Smooth muscle cell (in vitro differentiated cells): ENCODE results near the gene PERM1. TPM values are rescaled to one million over a fixed set of nuclear protein-coding genes. Genes with fewer than 3 reads are reported as not detected.

Source experiments
- DNase-seq: peaks from one replicate; lab custom pipeline; 2025; ENCODE audit not compliant: unreplicated experiment; lab: John Stamatoyannopoulos, UW
- H2AFZ ChIP-seq: fragments of 200-600 bp; sonication (generic); 2 replicates; pipeline ENCODE4 v1.6.0; 2016; ENCODE audit warnings: antibody characterized with exemption, low read depth, mild to moderate bottlenecking
- H3F3A ChIP-seq: fragments of 200-600 bp; sonication (generic); 2 replicates; pipeline ENCODE4 v1.6.0; 2017; ENCODE audit warnings: antibody characterized with exemption, low read depth
- H3K27ac ChIP-seq: fragments of 200-600 bp; sonication (generic); 2 replicates; pipeline ENCODE4 v1.5.1; 2016; ENCODE audit warnings: low read depth, mild to moderate bottlenecking
- H3K27me3 ChIP-seq: fragments of 200-600 bp; sonication (generic); 2 replicates; pipeline ENCODE4 v1.6.1; 2016; ENCODE audit warnings: low read depth, mild to moderate bottlenecking
- H3K36me3 ChIP-seq: fragments of 200-600 bp; sonication (generic); 2 replicates; pipeline ENCODE4 v1.5.1; 2016; ENCODE audit warnings: low read depth
- H3K4me1 ChIP-seq: fragments of 200-600 bp; sonication (generic); 2 replicates; pipeline ENCODE4 v1.5.1; 2016; ENCODE audit warnings: low read depth
- H3K4me2 ChIP-seq: fragments of 200-600 bp; sonication (generic); 2 replicates; pipeline ENCODE4 v1.6.0; 2016; ENCODE audit warnings: mild to moderate bottlenecking
- H3K4me3 ChIP-seq: fragments of 200-600 bp; sonication (generic); 2 replicates; pipeline ENCODE4 v1.5.1; 2016; ENCODE audit warnings: mild to moderate bottlenecking
- H3K79me2 ChIP-seq: fragments of 200-600 bp; sonication (generic); 2 replicates; pipeline ENCODE4 v1.6.0; 2016; ENCODE audit warnings: low read depth, mild to moderate bottlenecking
- H3K9ac ChIP-seq: fragments of 200-600 bp; sonication (generic); 2 replicates; pipeline ENCODE4 v1.6.0; 2016; ENCODE audit warnings: low read depth
- H3K9me3 ChIP-seq: fragments of 200-600 bp; sonication (generic); replicated peaks from 2 replicates; pipeline ENCODE4 v1.5.1; 2016; ENCODE audit warnings: low read depth
- H4K20me1 ChIP-seq: fragments of 200-600 bp; sonication (generic); 2 replicates; pipeline ENCODE4 v1.6.0; 2016; ENCODE audit warnings: low read depth
- WGBS: methylation state at CpG from one replicate; pipeline ENCODE4 v1.1.7; 2016; ENCODE audit warnings: low lambda C conversion rate; 5-methylcytosine and 5-hydroxymethylcytosine counted together
- polyA plus RNA-seq: library from polyadenylated mRNA; unstranded; fragments of >200 nt; fragmentation: Nextera tagmentation; extraction: Ambion mirVana; gene quantifications from 2 replicates; pipeline ENCODE4 v1.2.1, GENCODE V29; 2016
- total RNA-seq: library from RNA; depleted of rRNA; stranded (reverse); fragments of >200 nt; gene quantifications from 2 replicates; pipeline ENCODE4 v1.2.3, GENCODE V29; 2014
- TF ChIP-seq, protein P1 (sequence below): fragments of 200-600 bp; sonication (generic); IDR thresholded peaks from 2 replicates; pipeline ENCODE4 v1.5.1; 2017; ENCODE audit warnings: borderline replicate concordance, mild to moderate bottlenecking, antibody characterized with exemption; ENCODE audit not compliant: insufficient read depth, poor library complexity, severe bottlenecking

The PERM1 gene
- total and polyA plus RNA-seq, 2 experiments from 2014 or later, result 2.6 TPM; not detected in 1

DNA sequence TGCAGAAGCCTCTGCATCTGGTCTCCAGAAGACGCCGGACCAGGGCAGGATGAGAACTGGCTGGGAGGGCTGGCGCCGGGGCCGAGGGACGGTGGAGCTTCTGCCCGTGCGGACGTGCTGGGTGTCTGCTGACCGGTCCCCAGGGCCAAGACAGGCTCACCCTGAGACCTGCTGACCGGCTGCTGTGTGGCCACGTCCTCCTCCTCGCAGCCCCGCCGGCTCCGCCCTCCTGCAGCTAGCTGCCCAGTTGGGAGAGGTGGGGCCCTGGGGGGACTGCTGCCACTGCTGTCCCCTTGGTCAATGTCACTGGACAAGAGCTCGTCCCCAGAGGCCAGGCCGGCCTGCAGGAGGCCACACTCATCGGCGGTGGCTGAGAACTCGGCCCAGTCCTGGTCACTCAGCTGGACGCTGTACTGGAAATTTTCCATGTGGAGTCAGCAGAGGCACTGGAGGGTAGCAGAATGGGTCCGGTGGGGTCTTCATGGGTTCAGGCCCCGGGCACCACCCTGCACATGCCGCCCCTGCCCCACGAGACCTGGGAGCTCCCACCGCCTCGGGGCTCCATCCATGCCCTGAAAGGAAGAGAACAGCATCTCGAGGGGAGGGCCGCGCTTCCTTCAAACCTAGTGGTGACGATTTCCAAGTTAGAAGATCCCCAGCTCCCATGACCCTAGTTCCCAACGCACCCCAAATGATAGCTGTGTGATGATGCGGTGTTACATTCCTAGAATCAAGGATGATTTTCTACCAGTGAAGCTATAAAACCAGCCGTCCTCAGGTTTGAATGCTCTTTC lies 1.1 kb downstream of the PERM1 start:
- no peak for DNase-seq
- H2AFZ ChIP-seq, result no peak overlapping the region
- WGBS, result 87% methylated on average over 35 of the region's 35 CpGs
- H3K4me1 ChIP-seq, result no peaks in the 10 kb centered on the region
- H3K9me3 ChIP-seq, result no peaks in the 10 kb centered on the region
- H3K9ac ChIP-seq, result no peak overlapping the region
- H3K27ac ChIP-seq, result no peak overlapping the region
- no peak overlapping the region for H3K4me3 ChIP-seq
- H3K27me3 ChIP-seq, result peaks cover 15% of the 10 kb centered on the region
- H3K79me2 ChIP-seq, result no peaks in the 10 kb centered on the region
- TF ChIP-seq, protein P1, sequence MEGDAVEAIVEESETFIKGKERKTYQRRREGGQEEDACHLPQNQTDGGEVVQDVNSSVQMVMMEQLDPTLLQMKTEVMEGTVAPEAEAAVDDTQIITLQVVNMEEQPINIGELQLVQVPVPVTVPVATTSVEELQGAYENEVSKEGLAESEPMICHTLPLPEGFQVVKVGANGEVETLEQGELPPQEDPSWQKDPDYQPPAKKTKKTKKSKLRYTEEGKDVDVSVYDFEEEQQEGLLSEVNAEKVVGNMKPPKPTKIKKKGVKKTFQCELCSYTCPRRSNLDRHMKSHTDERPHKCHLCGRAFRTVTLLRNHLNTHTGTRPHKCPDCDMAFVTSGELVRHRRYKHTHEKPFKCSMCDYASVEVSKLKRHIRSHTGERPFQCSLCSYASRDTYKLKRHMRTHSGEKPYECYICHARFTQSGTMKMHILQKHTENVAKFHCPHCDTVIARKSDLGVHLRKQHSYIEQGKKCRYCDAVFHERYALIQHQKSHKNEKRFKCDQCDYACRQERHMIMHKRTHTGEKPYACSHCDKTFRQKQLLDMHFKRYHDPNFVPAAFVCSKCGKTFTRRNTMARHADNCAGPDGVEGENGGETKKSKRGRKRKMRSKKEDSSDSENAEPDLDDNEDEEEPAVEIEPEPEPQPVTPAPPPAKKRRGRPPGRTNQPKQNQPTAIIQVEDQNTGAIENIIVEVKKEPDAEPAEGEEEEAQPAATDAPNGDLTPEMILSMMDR, result no peak
- no peak overlapping the region for H3K4me2 ChIP-seq
- no peaks in the 10 kb centered on the region for H3F3A ChIP-seq
- no peaks in the 10 kb centered on the region for H4K20me1 ChIP-seq
- no peaks in the 10 kb centered on the region for H3K36me3 ChIP-seq

DNA sequence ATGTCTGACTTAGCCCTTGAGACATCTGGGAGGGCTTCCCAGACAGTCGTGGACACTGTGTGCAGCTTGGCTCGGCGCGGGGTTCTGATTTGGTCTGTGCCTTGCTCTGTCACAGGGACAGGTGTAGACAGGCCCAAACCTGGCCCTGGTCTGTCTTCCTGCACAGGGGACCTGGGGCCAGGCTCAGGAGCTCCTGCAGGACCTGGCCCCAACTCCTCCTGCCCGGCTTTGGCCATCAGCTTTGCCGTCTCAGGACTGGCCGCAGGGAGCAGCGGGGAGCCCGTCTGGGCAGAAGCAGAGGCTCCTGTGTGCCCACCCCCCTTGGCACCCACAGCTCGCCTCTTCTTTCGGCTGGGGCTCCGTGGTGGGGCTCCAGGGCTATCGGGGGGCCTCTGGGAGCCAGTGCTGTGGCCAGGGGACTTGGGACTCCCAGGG lies 1.7 kb downstream of the PERM1 start:
- peaks cover 9% of the 10 kb centered on the region for H3K27me3 ChIP-seq
- TF ChIP-seq, protein P1, result no peak

DNA sequence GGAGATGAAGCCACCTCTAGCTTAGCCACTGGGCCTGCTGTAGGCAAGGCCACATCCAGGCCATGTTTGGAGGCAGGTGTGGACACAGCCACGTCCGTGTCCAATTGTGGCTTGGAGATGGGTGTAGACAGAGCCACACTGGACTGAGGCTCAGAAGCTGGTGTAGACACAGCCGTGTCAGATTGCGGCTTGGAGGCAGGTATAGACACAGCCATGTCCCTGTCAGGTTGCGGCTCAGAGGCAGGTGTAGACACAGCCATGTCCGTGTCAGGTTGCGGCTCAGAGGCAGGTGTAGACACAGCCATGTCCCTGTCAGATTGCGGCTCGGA lies 2.2 kb downstream of the PERM1 start:
- H3K4me1 ChIP-seq, result no peaks in the 10 kb centered on the region
- H4K20me1 ChIP-seq, result no peaks in the 10 kb centered on the region
- H3F3A ChIP-seq, result no peaks in the 10 kb centered on the region
- H3K36me3 ChIP-seq, result no peaks in the 10 kb centered on the region
- no peak overlapping the region for H3K4me3 ChIP-seq
- no peak overlapping the region for H3K4me2 ChIP-seq
- H3K9me3 ChIP-seq, result no peaks in the 10 kb centered on the region
- H3K79me2 ChIP-seq, result no peaks in the 10 kb centered on the region
- no peak overlapping the region for H2AFZ ChIP-seq
- no peak overlapping the region for H3K9ac ChIP-seq
- 97% methylated on average over 9 of the region's 9 CpGs for WGBS
- no peak overlapping the region for H3K27ac ChIP-seq
- peaks cover 8% of the 10 kb centered on the region for H3K27me3 ChIP-seq
- DNase-seq, result no peak
- TF ChIP-seq, protein P1, result no peak

More for the DNA sequence above, 1.7 kb downstream of the PERM1 start:
- H3K9ac ChIP-seq, result no peak overlapping the region
- H3K4me3 ChIP-seq, result no peak overlapping the region
- H3K27ac ChIP-seq, result no peak overlapping the region
- H3F3A ChIP-seq, result no peaks in the 10 kb centered on the region
- no peaks in the 10 kb centered on the region for H3K9me3 ChIP-seq
- H2AFZ ChIP-seq, result no peak overlapping the region
- H4K20me1 ChIP-seq, result no peaks in the 10 kb centered on the region
- H3K4me1 ChIP-seq, result no peaks in the 10 kb centered on the region
- no peaks in the 10 kb centered on the region for H3K79me2 ChIP-seq
- H3K36me3 ChIP-seq, result no peaks in the 10 kb centered on the region
- WGBS, result 89% methylated on average over 13 of the region's 13 CpGs
- no peak overlapping the region for H3K4me2 ChIP-seq
- no peak for DNase-seq
